Activated naive CD4-positive, alpha-beta T cell (primary cell): ENCODE results near the gene ZNF425.
"Not testable (repeated sequence)": the region's sequence is repeated elsewhere in the genome, so short reads cannot be mapped to it uniquely, and the experiment has no call there.

Experiments used
- DNase-seq, 4 experiments: peaks; one replicate each; lab custom pipeline; 2025; lab: John Stamatoyannopoulos, UW

Gene ZNF425

GRCh38 chr7:149071641-149072437 lies 54.3 kb downstream of the ZNF425 start:
- peak in 1 of 4 experiments; percentile 33 for DNase-seq

- no peak for DNase-seq
Measured at GRCh38 chr7:149071182-149071635, 54.9 kb downstream of the ZNF425 start.

- DNase-seq = no peak
Measured at GRCh38 chr7:149070372-149071125, 55.6 kb downstream of the ZNF425 start.

- no peak for DNase-seq
Measured at GRCh38 chr7:149067869-149068268, 58.3 kb downstream of the ZNF425 start.

- DNase-seq = no peak
Measured at GRCh38 chr7:149063476-149063875, 62.6 kb downstream of the ZNF425 start.

GRCh38 chr7:149062217-149062899 lies 63.8 kb downstream of the ZNF425 start:
- not testable (repeated sequence) for DNase-seq

GRCh38 chr7:149060156-149060555 lies 66.0 kb downstream of the ZNF425 start:
- DNase-seq = no peak

- no peak for DNase-seq
Measured at GRCh38 chr7:149053885-149054284, 72.2 kb downstream of the ZNF425 start.

- DNase-seq = no peak
Measured at GRCh38 chr7:149053384-149053783, 72.7 kb downstream of the ZNF425 start.
